DOHH2 (cell line): Measurements from ENCODE around the gene STK38L.

Source experiments
- CTCF ChIP-seq: fragments of 200-600 bp; sonication (generic); IDR thresholded peaks from one replicate; pipeline ENCODE4 v1.5.1; 2014; ENCODE audit warnings: antibody characterized with exemption, mild to moderate bottlenecking, low read depth, low read length; ENCODE audit not compliant: poor library complexity, severe bottlenecking
- EZH2phosphoT487 ChIP-seq: fragments of 200-600 bp; sonication (generic); IDR thresholded peaks from 2 replicates; pipeline ENCODE4 v1.6.1; 2017; ENCODE audit warnings: borderline replicate concordance, mild to moderate bottlenecking, antibody characterized with exemption, low read length, moderate library complexity, mixed read lengths

- no peak for TF ChIP-seq CTCF
- TF ChIP-seq EZH2phosphoT487 = no peak
Measured at GRCh38 chr12:27260746-27261145, 16.7 kb downstream of the STK38L start.
